HepG2 (cell line): ENCODE data around the gene COA5. TPM values are rescaled to one million over a fixed set of nuclear protein-coding genes. Genes with fewer than 3 reads are reported as not detected.

Experiments
- ATAC-seq: fragments of 200-7000 bp; cut with Tn5 transposase; 3 replicates; pipeline ENCODE4 v1.9.1; 2020; ENCODE audit warnings: mild to moderate bottlenecking, moderate library complexity
- BruUV-seq: library from RNA; stranded (reverse); fragments of 400-500 nt; replicated peaks from 2 replicates; lab custom pipeline; 2021; lab: Mats Ljungman, UMichigan
- CTCF ChIA-PET: fragments of 300-600 bp; formaldehyde crosslinking; extraction: SDS; loops from one replicate; lab custom pipeline; 2021; ENCODE audit warnings: low total read pairs, inconsistent platforms, low intra/inter-chr PET ratio; lab: Yijun Ruan, JAX
- POLR2A ChIA-PET: fragments of 350-600 bp; sonication (Branson Sonifier 250); formaldehyde crosslinking; loops from one replicate; lab custom pipeline; 2020; ENCODE audit warnings: antibody characterized with exemption, inconsistent platforms; lab: Yijun Ruan, JAX
- DNase-seq: peaks from one replicate; pipeline ENCODE4 v3.0.0-alpha.2; 2015; ENCODE audit warnings: low spot score
- FAIRE-seq: peaks from 3 replicates; lab custom pipeline; 2011; peaks lifted over from hg19 to GRCh38; lab: Jason Lieb, UNC
- H2AFZ ChIP-seq: one replicate; pipeline ENCODE4 v1.6.1; 2011; ENCODE audit warnings: low read length, inconsistent platforms
- H3K27ac ChIP-seq: fragments of 300-600 bp; 3 replicates; pipeline ENCODE4 v1.8.0; 2011; ENCODE audit warnings: mixed run types, mild to moderate bottlenecking, mixed read lengths, low read length, inconsistent platforms; ENCODE audit not compliant: insufficient read depth; ENCODE audit errors: extremely low read length
- H3K27me3 ChIP-seq, 2 experiments: fragments of 200-600 bp in 1 of 2; 2 replicates in 1 of 2; 3 replicates in 1 of 2; pipeline versions ENCODE4 v1.6.0 to v1.8.0; 2011; ENCODE audit warnings: low read length in 2 of 2, mild to moderate bottlenecking in 2 of 2, moderate library complexity in 2 of 2, inconsistent platforms in 1 of 2; ENCODE audit not compliant: insufficient read depth in 2 of 2, control insufficient read depth in 1 of 2
- H3K36me3 ChIP-seq, 2 experiments: fragments of 200-600 bp in 1 of 2; replicated peaks in 1 of 2; 2 replicates in 1 of 2; 3 replicates in 1 of 2; pipeline versions ENCODE4 v1.5.1 to v1.8.0; 2011; ENCODE audit warnings: low read length in 2 of 2, inconsistent platforms in 1 of 2; ENCODE audit not compliant: insufficient read depth in 2 of 2, control insufficient read depth in 1 of 2
- H3K4me1 ChIP-seq: 2 replicates; pipeline ENCODE4 v1.5.1; 2012; ENCODE audit warnings: low read length, inconsistent platforms; ENCODE audit not compliant: insufficient read depth
- H3K4me2 ChIP-seq: 2 replicates; pipeline ENCODE4 v1.6.0; 2011; ENCODE audit warnings: low read depth, low read length, inconsistent platforms
- H3K4me3 ChIP-seq, 3 experiments: fragments of 200-600 bp in 1 of 3; sonication (generic), shearing (Covaris generic) in 1 of 3; replicated peaks in 1 of 3; 2 replicates each; pipeline ENCODE4 v1.5.1; 2011 to 2016; ENCODE audit warnings: low read length in 3 of 3, inconsistent platforms in 2 of 3, low read depth in 2 of 3, mild to moderate bottlenecking in 2 of 3, control low read depth in 1 of 3, mixed read lengths in 1 of 3; ENCODE audit not compliant: insufficient read depth in 1 of 3
- H3K79me2 ChIP-seq: one replicate; pipeline ENCODE4 v1.6.1; 2011; ENCODE audit warnings: low read length, inconsistent platforms; ENCODE audit not compliant: insufficient read depth
- H3K9ac ChIP-seq: 2 replicates; pipeline ENCODE4 v1.6.0; 2011; ENCODE audit warnings: mild to moderate bottlenecking, low read depth, low read length, inconsistent platforms; ENCODE audit not compliant: insufficient read depth
- H3K9me3 ChIP-seq: 2 replicates; pipeline ENCODE4 v1.5.1; 2012; ENCODE audit warnings: mild to moderate bottlenecking, low read length
- H4K20me1 ChIP-seq: 2 replicates; pipeline ENCODE4 v1.6.0; 2011; ENCODE audit warnings: inconsistent platforms, mild to moderate bottlenecking, low read length, moderate library complexity; ENCODE audit not compliant: insufficient read depth
- FOXO4 ChIP-seq: sonication (generic); formaldehyde crosslinking; conservative IDR thresholded peaks from 2 replicates; pipeline ENCODE4 v1.8.1; 2023; ENCODE audit warnings: missing genetic modification reagents
- IRF2 ChIP-seq: IDR thresholded peaks from 2 replicates; pipeline ENCODE4 v1.6.1; 2018; ENCODE audit warnings: missing genetic modification reagents, missing compliant biosample characterization
- ISL2 ChIP-seq: sonication (generic); formaldehyde crosslinking; IDR thresholded peaks from 2 replicates; pipeline ENCODE4 v1.5.0; 2020; ENCODE audit warnings: missing genetic modification reagents
- KLF6 ChIP-seq: IDR thresholded peaks from 2 replicates; pipeline ENCODE4 v1.8.0; 2016; ENCODE audit warnings: missing biosample characterization, missing genetic modification reagents
- MXD4 ChIP-seq: IDR thresholded peaks from 2 replicates; pipeline ENCODE4 v1.6.1; 2016; ENCODE audit warnings: mild to moderate bottlenecking, missing biosample characterization, missing genetic modification reagents
- TRIM24 ChIP-seq: sonication (generic); formaldehyde crosslinking; IDR thresholded peaks from 2 replicates; pipeline ENCODE4 v1.8.0; 2022; ENCODE audit warnings: mild to moderate bottlenecking, missing genetic modification reagents
- TSC22D2 ChIP-seq: sonication (generic); formaldehyde crosslinking; IDR thresholded peaks from 2 replicates; pipeline ENCODE4 v1.5.1; 2020; ENCODE audit warnings: missing genetic modification reagents, mild to moderate bottlenecking, borderline replicate concordance
- ZBTB7A ChIP-seq: sonication (generic); formaldehyde crosslinking; IDR thresholded peaks from 2 replicates; pipeline ENCODE4 v1.8.0; 2022; ENCODE audit warnings: mild to moderate bottlenecking, missing genetic modification reagents
- ZNF335 ChIP-seq: sonication (generic); formaldehyde crosslinking; IDR thresholded peaks from 2 replicates; pipeline ENCODE4 v1.4.0; 2020; ENCODE audit warnings: missing genetic modification reagents
- ZNF644 ChIP-seq: IDR thresholded peaks from 2 replicates; pipeline ENCODE4 v1.6.1; 2016; ENCODE audit warnings: low read depth
- ZNF660 ChIP-seq: sonication (generic); formaldehyde crosslinking; IDR thresholded peaks from 2 replicates; pipeline ENCODE4 v1.5.1; 2020; ENCODE audit warnings: mild to moderate bottlenecking, low read depth, missing genetic modification reagents, borderline replicate concordance
- WGBS: methylation state at CpG from one replicate; pipeline ENCODE4 v1.1.6; 2017; ENCODE audit warnings: low lambda C conversion rate; 5-methylcytosine and 5-hydroxymethylcytosine counted together
- in situ Hi-C: cut with HindIII; loops from 2 replicates; pipeline ENCODE4 v1.10.0; 2017; ENCODE audit warnings: low pct_unique_long_range_greater_than_20kb; ENCODE audit not compliant: extremely low pct_ligation_motif_present
- intact Hi-C: fragments of 100-400 bp; cut with micrococcal nuclease; formaldehyde crosslinking; loops from one replicate; pipeline ENCODE4 v1.10.0; 2022; ENCODE audit not compliant: unreplicated experiment
- polyA plus RNA-seq, 8 experiments: library from polyadenylated mRNA; depleted of rRNA in 3 of 8; stranded (reverse) in 7 of 8; unstranded in 1 of 8; fragments of >200 nt; fragmentation: Illumina TruSeq in 4 of 8; extraction: Trizol in 4 of 8; gene quantifications; 2 replicates each; pipeline versions ENCODE4 v1.2.1 to v1.2.3, GENCODE V29; 2011 to 2016; ENCODE audit warnings: low read depth in 4 of 8, missing spikeins in 1 of 8, mixed read lengths in 1 of 8; ENCODE audit not compliant: insufficient read depth in 1 of 8
- total RNA-seq, 5 experiments: library from RNA; depleted of rRNA; stranded (reverse); fragments of >200 nt; fragmentation: Illumina TruSeq; extraction: Trizol; gene quantifications; 2 replicates each; pipeline ENCODE4 v1.2.3, GENCODE V29; 2016; ENCODE audit warnings: low read depth in 1 of 5
- TF ChIP-seq, protein P1 (sequence below): sonication (generic); formaldehyde crosslinking; conservative IDR thresholded peaks from 2 replicates; pipeline ENCODE4 v1.8.0; 2022; ENCODE audit warnings: missing genetic modification reagents
- TF ChIP-seq, protein P2 (sequence below): IDR thresholded peaks from 2 replicates; pipeline ENCODE4 v1.6.1; 2012; ENCODE audit warnings: inconsistent platforms

Gene COA5
- total and polyA plus RNA-seq, 2 of the 13 experiments (the other 11 are each of a cell fraction or from before 2014, with no cell fraction given): 43.6 to 64.5 TPM

GRCh38 chr2:98561018-98561417 lies 47.3 kb downstream of the COA5 start:
- Histone ChIP-seq H3K79me2 (no peaks in the 10 kb centered on the region), H4K20me1 (no peaks in the 10 kb centered on the region), H3K9me3 (no peaks in the 10 kb centered on the region), H3K27me3 (no peaks in the 10 kb centered on the region), H3K27ac (no peak overlapping the region), H3K9ac (no peak overlapping the region), H3K4me1 (peaks cover 10% of the 10 kb centered on the region; the same call in 1 of the 2 replicates), H3K4me2 (no peak overlapping the region), H3K4me3 (no peak overlapping the region), H2AFZ (no peak overlapping the region), H3K36me3 (peaks cover 9 to 16% of the 10 kb centered on the region in 2 experiments; a peak in 4 of 5 replicates)
- intact Hi-C loops (no loop called here), in situ Hi-C loops (no loop called here)
- 93% methylated on average over 9 of the region's 9 CpGs for WGBS
- CTCF ChIA-PET: no interaction called here
- no TSS peak for BruUV-seq
- TF ChIP-seq, protein P1, sequence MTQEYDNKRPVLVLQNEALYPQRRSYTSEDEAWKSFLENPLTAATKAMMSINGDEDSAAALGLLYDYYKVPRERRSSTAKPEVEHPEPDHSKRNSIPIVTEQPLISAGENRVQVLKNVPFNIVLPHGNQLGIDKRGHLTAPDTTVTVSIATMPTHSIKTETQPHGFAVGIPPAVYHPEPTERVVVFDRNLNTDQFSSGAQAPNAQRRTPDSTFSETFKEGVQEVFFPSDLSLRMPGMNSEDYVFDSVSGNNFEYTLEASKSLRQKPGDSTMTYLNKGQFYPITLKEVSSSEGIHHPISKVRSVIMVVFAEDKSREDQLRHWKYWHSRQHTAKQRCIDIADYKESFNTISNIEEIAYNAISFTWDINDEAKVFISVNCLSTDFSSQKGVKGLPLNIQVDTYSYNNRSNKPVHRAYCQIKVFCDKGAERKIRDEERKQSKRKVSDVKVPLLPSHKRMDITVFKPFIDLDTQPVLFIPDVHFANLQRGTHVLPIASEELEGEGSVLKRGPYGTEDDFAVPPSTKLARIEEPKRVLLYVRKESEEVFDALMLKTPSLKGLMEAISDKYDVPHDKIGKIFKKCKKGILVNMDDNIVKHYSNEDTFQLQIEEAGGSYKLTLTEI: no peak
- TF ChIP-seq, protein P2, sequence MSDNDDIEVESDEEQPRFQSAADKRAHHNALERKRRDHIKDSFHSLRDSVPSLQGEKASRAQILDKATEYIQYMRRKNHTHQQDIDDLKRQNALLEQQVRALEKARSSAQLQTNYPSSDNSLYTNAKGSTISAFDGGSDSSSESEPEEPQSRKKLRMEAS: no peak
- no peak for TF ChIP-seq TSC22D2 (CRISPR knock-in tag)
- TF ChIP-seq TRIM24 (CRISPR knock-in tag): no peak
- no peak for TF ChIP-seq ZNF644 (CRISPR knock-in tag)
- TF ChIP-seq ZBTB7A (CRISPR knock-in tag): no peak
- TF ChIP-seq IRF2 (CRISPR knock-in tag): no peak
- no peak for TF ChIP-seq MXD4 (CRISPR knock-in tag)
- TF ChIP-seq ISL2 (CRISPR knock-in tag): no peak
- TF ChIP-seq ZNF660 (CRISPR knock-in tag): no peak
- no peak for TF ChIP-seq ZNF335 (CRISPR knock-in tag)
- TF ChIP-seq KLF6 (CRISPR knock-in tag): no peak
- TF ChIP-seq FOXO4 (CRISPR knock-in tag): no peak
- POLR2A ChIA-PET: no interaction called here
- DNase-seq: no peak
- FAIRE-seq: no peak
- no peak for ATAC-seq
